AML-193 (cell line): ENCODE data around the gene PRXL2B.
"Not testable (repeated sequence)": the region's sequence is repeated elsewhere in the genome, so short reads cannot be mapped to it uniquely, and the experiment has no call there.

Source experiments
- DNase-seq, 2 experiments: peaks; one replicate each; lab custom pipeline; 2025; lab: John Stamatoyannopoulos, UW

Gene PRXL2B

DNA sequence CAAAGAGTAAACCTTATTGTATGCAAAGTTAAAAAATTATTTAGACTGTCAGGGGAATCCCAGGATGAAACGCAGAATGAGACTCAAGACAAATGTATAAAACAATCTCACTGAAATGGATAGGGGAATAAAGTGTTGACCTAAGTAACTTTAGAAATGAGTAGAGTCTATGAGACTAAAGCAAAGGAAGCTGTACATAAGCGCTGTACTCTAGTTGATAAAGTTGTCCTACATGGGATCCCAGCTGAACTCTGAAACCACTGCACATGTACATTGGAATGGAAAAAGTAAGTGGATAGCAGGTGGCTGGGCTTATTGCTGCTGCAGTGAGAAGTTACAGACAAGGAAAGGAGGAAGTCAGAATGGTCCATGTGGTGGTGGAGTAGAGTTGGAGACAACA is 27.6 kb downstream of the PRXL2B start:
- no peak for DNase-seq

- DNase-seq = no peak
Measured at GRCh38 chr1:2617971-2618470, 31.4 kb downstream of the PRXL2B start.

GRCh38 chr1:2623571-2624337 is 37.2 kb downstream of the PRXL2B start:
- DNase-seq = no peak

GRCh38 chr1:2624735-2625300 is 38.2 kb downstream of the PRXL2B start:
- DNase-seq = no peak

- DNase-seq = no peak
Measured at GRCh38 chr1:2625311-2625710, 38.7 kb downstream of the PRXL2B start.

DNA sequence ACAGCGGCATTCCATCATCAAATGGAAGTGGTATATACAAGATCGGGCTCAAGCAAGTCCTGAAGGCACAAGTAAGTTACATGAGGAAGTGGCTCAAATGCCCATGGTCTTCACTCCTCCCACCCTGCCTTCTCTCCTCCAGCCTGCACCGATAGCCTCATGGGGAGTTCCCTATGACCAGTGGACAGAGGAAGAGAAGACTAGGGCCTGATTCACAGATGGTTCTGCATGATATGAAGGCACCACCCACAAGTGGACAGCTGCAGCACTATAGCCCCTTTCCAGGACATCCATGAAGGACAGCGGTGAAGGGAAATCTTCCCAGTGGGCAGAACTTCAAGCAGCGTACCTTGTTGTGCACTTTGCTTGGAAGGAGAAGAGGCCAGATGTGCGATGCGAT is 39.2 kb downstream of the PRXL2B start:
- not testable (repeated sequence) for DNase-seq

- no peak for DNase-seq
Measured at GRCh38 chr1:2627746-2628145, 41.2 kb downstream of the PRXL2B start.

DNA sequence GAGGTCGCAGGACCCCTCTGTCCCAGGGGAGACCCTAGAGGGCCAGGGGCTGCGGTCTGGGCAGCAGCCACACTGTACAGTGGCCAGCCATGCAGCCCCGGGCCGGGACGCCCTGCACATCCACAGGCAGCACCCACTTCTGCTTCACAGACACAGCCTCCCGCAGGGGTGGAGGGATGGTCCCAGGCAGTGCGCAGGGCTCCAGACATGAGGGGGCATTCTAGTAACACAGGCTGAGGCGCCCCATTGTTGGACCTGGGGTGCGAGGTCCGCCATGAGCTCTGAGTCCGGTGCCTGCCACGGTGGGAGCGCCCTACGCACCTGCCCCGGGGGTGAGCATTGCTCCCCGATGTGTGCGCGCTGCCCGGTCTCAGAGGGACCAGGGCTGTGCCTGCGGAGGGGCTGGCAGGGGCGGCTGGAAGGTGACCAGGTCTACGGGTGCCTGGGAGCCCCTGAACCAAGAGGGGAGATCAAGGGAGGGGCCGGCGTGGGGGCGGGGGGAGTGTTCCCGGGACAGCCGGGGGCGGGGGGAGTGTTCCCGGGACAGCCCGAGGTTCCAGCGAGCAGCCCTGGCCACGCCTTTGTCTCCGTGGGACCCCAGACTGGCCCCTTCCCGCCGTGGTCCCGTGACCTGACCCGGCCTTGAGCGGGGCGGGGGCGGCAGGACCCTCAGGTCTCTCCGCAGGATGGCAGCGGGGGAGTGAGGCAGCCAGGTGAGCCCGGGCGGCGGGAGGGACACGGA is 41.8 kb downstream of the PRXL2B start:
- no peak for DNase-seq

- DNase-seq = no peak
Measured at GRCh38 chr1:2628933-2629626, 42.5 kb downstream of the PRXL2B start.

DNA sequence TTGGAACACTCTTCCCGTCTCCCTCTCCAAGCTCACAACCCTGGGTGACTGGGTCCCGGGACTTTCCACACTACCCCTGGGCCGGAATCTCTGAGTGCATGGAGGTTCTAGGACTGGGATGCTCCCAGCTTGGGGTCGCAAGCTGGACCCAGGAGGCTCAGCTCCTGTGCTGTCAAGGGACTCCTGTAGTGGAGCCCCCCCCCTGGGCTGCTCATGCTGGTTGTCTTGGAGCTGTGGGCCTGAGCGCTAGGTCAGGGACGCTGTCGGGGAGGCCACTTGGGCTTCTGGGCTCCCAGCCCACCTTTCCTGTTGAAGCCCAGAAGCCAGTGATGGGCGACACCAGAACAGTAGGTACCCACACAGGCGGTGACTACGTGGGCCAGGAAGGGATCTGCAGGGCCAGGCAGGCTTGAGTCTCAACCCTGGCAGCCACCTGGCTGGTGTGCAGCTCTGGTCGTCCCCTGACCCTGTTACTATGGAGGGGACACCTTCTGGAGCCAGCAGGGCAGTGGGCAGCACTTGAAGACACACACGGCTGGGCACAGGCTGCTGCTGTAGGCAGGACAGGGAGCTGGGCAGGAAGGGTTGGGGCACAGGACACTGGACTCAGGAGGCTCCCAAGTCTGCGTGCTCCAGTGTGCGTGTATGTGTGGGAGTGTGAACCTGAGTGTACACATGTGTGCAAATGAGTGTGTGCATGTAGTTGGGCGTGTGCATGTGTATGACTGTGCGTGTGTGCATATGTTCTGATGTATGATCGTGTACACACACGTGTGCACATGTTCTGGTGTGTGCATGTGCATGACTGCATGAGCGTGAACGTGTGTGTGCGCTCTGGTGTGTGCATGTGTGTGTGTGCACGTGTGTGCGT is 43.3 kb downstream of the PRXL2B start:
- no peak for DNase-seq

DNA sequence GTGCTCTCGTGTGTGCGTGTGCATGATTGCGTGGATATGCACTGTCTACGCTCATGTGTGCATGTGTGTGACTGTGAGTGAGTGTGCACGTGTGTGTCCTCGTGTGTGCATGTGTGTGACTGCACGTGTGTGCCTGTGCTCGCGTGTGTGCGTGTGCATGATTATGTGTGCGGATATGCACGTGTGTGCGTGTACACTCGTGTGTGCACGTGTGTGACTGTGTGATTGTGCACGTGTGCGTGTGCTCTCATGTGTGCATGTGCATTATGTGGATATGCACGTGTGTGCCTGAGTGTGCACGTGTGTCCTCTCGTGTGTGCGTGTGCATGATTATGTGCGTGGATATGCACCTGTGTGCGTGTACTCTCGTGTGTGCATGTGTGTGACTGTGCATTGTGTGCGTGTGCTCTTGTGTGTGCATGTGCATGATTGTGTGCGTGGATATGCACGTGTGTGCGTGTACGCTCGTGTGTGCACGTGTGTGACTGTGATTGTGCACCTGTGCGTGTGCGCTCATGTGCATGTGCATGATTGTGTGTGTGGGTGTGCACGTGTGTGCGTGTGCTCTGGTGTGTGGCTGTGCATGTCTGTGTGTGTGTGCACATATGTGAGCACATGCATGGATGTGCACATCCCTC is 44.0 kb downstream of the PRXL2B start:
- no peak for DNase-seq

DNA sequence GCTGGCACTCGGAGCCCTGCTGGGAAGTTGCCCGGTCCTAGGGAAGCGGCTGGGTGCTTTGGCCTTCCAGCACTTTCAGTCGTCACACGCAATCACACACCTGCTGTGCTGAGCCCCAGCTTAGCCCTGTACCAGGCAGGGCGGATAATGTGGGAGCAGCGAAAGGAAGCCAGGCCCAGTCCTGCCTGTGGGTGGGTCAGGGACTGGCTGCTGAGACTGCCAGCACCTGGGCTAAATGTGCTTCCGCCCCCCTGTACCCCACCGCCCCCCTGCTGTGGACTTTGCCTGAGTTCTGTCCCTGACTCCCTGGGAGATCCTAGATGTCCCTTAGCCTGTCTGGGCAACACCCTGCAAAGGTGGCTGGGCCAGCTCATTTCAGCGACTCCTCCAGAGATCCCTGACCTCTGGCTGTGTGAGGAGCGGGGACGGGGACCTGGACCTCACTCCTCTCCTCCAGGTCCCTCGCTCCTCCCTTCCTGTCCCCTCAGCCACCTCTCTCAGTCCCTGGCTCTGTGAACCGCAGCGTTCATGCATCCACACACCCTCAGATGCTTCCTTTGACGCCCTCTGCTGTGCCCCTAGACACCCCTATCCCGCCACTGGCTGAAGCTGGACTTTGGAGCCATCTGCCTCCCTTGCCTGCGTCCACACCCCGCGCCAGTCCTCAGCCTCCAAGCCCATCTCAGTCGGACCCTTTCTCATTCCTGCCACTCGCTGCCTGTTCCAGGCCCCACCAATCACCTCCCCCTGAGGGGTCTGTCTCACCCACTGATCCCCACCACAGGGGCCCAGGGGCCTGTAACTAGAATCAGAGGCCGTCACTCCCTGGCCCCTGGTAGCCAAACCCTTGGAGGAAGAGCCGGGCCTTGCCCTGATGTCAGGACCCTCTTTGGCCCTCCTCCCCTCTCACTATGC is 44.8 kb downstream of the PRXL2B start:
- no peak for DNase-seq

GRCh38 chr1:2632051-2632430 is 45.5 kb downstream of the PRXL2B start:
- DNase-seq = no peak

DNA sequence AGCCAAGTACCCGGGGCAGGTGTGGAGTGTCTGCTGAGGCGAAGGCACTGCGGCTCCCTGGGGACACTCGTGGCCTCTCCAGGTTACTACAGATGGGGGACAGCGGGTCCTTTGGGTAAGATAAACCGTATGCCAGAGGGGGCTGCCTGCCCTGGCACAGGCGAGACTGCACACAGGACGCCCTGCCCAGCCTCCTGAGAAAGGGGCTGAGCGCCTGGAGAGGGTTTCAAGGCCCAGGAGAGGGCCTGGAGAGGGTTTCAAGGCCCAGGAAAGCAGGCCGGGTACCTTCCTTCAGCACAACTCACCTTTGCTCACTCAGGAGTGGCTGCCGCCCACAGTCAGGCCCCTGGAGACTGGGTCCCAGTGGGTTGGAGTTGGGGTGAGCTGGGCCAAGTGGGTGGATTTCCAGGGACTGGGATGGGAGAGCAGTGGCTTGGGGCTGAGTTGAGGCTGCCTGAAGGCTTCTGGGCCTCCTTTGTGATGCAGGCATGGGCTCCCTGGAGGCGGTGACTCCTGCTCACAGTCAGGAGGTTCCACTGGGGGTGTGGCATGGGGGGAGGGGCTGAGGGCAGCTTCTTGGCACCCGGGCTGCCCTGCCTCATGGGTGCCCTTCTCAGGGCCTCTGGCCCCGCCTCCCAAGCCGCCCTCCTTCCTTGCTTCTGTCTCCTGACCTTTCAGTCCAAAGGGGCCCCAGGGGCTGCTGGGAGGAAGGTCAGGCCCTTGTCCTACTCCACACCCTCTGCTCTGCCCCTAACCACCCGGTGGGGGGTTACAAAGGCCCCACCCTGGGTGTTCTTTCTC is 46.2 kb downstream of the PRXL2B start, which contains the start of gene MMEL1:
TSS of gene MMEL1 (minus strand) at position 456 of the 801 bp plus-strand sequence. CDS start 3,532 bp downstream, outside the sequence.
- no peak for DNase-seq

GRCh38 chr1:2633366-2633935 is 46.9 kb downstream of the PRXL2B start:
- DNase-seq = no peak

- no peak for DNase-seq
Measured at GRCh38 chr1:2633936-2634491, 47.4 kb downstream of the PRXL2B start.

DNA sequence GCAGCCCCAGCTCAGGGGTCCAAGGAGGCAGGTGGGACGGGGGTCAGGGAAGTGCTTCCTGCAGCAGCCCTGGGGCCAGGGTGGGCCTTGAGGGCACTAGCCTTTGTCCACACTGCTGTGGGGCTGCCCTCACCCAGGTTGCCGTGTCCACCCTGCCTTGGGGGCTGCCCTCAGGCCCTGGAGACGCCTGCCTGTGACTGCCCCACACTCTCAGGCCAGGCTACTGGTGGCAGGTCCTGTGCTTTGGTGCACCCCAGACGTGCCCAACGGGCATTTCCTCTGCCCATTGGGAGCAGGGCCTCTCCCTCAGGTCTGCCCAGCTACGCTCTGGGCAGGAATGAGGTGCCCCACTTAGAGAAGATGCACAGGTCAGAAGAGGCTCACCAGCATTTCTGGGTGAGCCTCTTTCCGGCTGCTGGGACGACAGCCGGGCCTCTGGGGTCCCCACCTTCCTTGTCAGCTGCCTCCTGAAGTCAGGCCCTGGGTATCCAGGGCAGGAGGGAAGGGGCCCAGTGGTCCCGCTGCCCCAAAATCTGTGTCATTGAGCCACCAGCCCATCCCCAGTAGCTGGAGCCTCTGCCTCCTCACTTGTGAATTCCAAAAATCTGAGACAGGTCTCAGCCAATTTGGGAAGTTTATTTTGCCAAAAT is 48.9 kb downstream of the PRXL2B start:
- DNase-seq = no peak

- no peak for DNase-seq
Measured at GRCh38 chr1:2636733-2637132, 50.2 kb downstream of the PRXL2B start.
